ENCODE data around the gene VTN. TPM values are rescaled to one million over a fixed set of nuclear protein-coding genes. Genes with fewer than 3 reads are reported as not detected.

Gene VTN
- total RNA-seq = 10 to 100 TPM in 1 of 2 donors, under 1 TPM in 1; 0.14 to 57.8 TPM

GRCh38 chr17:28370035-28370743 lies at the start of gene VTN:
VTN (minus strand) TSS chr17:28370307; CDS start chr17:28370203, 104 bp downstream.
- Histone ChIP-seq H3K27ac (peak within 1 kb of the TSS; percentile 17 to 43), H3K9me3 (no peaks in the 10 kb centered on the region), H3K36me3 (no peaks in the 10 kb centered on the region), H3K27me3 (replicated peaks; ENCODE audit: insufficient read depth) (no peaks in the 10 kb centered on the region), H3K4me1 (replicated peaks) (no peaks in the 10 kb centered on the region), H3K4me3 (peak within 1 kb of the TSS; percentile 33 to 40)
- intact Hi-C loops (cut with DNase I) = no loop called here
- TF ChIP-seq POLR2AphosphoS5 (IDR thresholded peaks at IDR 0.05) (no peak), POLR2A (IDR thresholded peaks at IDR 0.05) (no peak), CTCF (IDR thresholded peaks at IDR 0.05) (no peak)
- no peak for DNase-seq (ENCODE audit: low spot score)
- WGBS = 28% methylated on average over 8 of the region's 8 CpGs

- DNase-seq (ENCODE audit: low spot score) = peak; percentile 36
- Histone ChIP-seq H3K36me3 (no peaks in the 10 kb centered on the region), H3K4me1 (replicated peaks) (no peaks in the 10 kb centered on the region), H3K9me3 (no peaks in the 10 kb centered on the region), H3K27me3 (replicated peaks; ENCODE audit: insufficient read depth) (no peaks in the 10 kb centered on the region), H3K27ac (no peak overlapping the region), H3K4me3 (no peak overlapping the region)
- intact Hi-C loops (cut with DNase I) = no loop called here
- TF ChIP-seq CTCF (IDR thresholded peaks at IDR 0.05) (peak in 3 of 4 experiments; percentile 17 to 56 (median 19)), POLR2AphosphoS5 (IDR thresholded peaks at IDR 0.05) (no peak)
- 21% methylated on average over 13 of the region's 13 CpGs for WGBS
Observed at GRCh38 chr17:28416703-28417311, 46.7 kb upstream of the VTN start.

- DNase-seq (ENCODE audit: low spot score) = no peak
- no peaks in the 10 kb centered on the region for H3K27me3 ChIP-seq (replicated peaks; ENCODE audit: insufficient read depth)
- H3K4me1 ChIP-seq (replicated peaks) = no peaks in the 10 kb centered on the region
- 89% methylated on average over 3 of the region's 3 CpGs for WGBS
- H3K27ac ChIP-seq = no peak overlapping the region
- intact Hi-C loops (cut with DNase I) = no loop called here
- TF ChIP-seq POLR2A (IDR thresholded peaks at IDR 0.05) (no peak), POLR2AphosphoS5 (IDR thresholded peaks at IDR 0.05) (no peak)
- H3K36me3 ChIP-seq = no peaks in the 10 kb centered on the region
- no peaks in the 10 kb centered on the region for H3K9me3 ChIP-seq
- H3K4me3 ChIP-seq = no peak overlapping the region
Observed at GRCh38 chr17:28415886-28416285, 45.8 kb upstream of the VTN start.

GRCh38 chr17:28413804-28414203 lies 43.7 kb upstream of the VTN start:
- Histone ChIP-seq H3K27ac (no peak overlapping the region), H3K27me3 (replicated peaks; ENCODE audit: insufficient read depth) (no peaks in the 10 kb centered on the region), H3K4me1 (replicated peaks) (no peaks in the 10 kb centered on the region), H3K9me3 (no peaks in the 10 kb centered on the region), H3K36me3 (no peaks in the 10 kb centered on the region), H3K4me3 (no peak overlapping the region)
- 70% methylated on average over 7 of the region's 7 CpGs for WGBS
- no peak for DNase-seq (ENCODE audit: low spot score)
- intact Hi-C loops (cut with DNase I) = no loop called here
- TF ChIP-seq POLR2AphosphoS5 (IDR thresholded peaks at IDR 0.05) (no peak), POLR2A (IDR thresholded peaks at IDR 0.05) (no peak)

GRCh38 chr17:28412099-28412498 lies 42.0 kb upstream of the VTN start:
- no peak overlapping the region for H3K4me3 ChIP-seq
- DNase-seq (ENCODE audit: low spot score) = no peak
- no peaks in the 10 kb centered on the region for H3K36me3 ChIP-seq
- H3K27me3 ChIP-seq (replicated peaks; ENCODE audit: insufficient read depth) = no peaks in the 10 kb centered on the region
- H3K27ac ChIP-seq = no peak overlapping the region
- H3K9me3 ChIP-seq = no peaks in the 10 kb centered on the region
- WGBS = 86% methylated on average over 3 of the region's 3 CpGs
- intact Hi-C loops (cut with DNase I) = no loop called here
- H3K4me1 ChIP-seq (replicated peaks) = no peaks in the 10 kb centered on the region
- TF ChIP-seq POLR2A (IDR thresholded peaks at IDR 0.05) (no peak), POLR2AphosphoS5 (IDR thresholded peaks at IDR 0.05) (no peak), CTCF (IDR thresholded peaks at IDR 0.05) (no peak)

- peaks cover 2% of the 10 kb centered on the region for H3K4me1 ChIP-seq (replicated peaks)
- H3K27ac ChIP-seq = peak overlapping the region in 1 of 2 donors; percentile 27
- H3K4me3 ChIP-seq = no peak overlapping the region
- intact Hi-C loops (cut with DNase I) = no loop called here
- no peaks in the 10 kb centered on the region for H3K36me3 ChIP-seq
- TF ChIP-seq POLR2A (IDR thresholded peaks at IDR 0.05) (no peak), CTCF (IDR thresholded peaks at IDR 0.05) (no peak), POLR2AphosphoS5 (IDR thresholded peaks at IDR 0.05) (no peak)
- no peak for DNase-seq (ENCODE audit: low spot score)
- H3K9me3 ChIP-seq = no peaks in the 10 kb centered on the region
- H3K27me3 ChIP-seq (replicated peaks; ENCODE audit: insufficient read depth) = no peaks in the 10 kb centered on the region
- 75% methylated on average over 1 of the region's 1 CpG for WGBS
Observed at GRCh38 chr17:28407974-28408306, 37.8 kb upstream of the VTN start.

All from prostate gland (tissue), 2 donors.